ENCODE measurements around the gene PACSIN2.
"Not testable (repeated sequence)": the region's sequence is repeated elsewhere in the genome, so short reads cannot be mapped to it uniquely, and the experiment has no call there.

Gene PACSIN2, protein sequence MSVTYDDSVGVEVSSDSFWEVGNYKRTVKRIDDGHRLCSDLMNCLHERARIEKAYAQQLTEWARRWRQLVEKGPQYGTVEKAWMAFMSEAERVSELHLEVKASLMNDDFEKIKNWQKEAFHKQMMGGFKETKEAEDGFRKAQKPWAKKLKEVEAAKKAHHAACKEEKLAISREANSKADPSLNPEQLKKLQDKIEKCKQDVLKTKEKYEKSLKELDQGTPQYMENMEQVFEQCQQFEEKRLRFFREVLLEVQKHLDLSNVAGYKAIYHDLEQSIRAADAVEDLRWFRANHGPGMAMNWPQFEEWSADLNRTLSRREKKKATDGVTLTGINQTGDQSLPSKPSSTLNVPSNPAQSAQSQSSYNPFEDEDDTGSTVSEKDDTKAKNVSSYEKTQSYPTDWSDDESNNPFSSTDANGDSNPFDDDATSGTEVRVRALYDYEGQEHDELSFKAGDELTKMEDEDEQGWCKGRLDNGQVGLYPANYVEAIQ

DNA sequence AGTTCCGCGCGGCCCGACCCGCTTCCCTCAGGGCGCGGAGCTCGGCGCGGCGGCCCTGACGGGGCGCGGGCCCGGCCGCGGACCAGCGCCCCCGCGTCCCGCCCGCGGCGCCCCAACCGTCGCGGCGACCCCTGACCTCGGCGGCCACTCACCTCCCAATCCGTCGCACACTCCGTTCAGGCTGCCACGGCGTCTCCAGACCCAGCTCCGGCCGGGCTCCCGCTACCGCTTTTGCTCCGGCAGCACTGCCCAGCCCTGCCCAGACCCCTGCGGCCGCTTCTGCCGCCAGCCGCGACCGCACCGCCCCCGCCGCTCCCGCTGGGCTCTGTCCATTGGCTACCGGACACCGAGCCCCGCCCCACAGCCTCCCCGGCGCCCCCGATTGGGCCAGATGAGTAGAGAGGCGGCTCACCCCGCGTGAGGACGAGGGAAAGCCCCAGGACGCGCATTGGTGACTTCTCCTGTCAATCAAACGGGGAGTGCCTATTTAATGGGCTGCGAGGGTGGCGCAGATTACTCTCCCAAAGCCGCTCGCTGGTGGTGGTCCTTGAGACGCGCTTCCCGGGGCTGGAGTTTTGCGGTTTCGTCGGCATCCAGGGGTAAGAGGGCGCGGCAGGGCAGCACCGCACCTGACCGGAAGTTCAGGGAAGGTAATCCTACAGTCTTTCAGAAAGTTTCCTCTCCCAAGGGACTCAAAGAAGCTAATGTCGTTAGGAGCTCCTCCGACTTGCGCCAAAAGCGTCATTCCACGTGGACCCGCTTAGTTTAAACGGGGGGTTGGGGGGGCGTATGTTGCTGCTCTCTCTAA is at the start of gene PACSIN2:
Gene PACSIN2, minus strand, starts transcription at position 281 of the 808 bp plus-strand sequence. CDS start 103,069 bp downstream, outside the sequence.
- peak; percentile 98 for DNase-seq (ENCODE audit: low read depth)

GRCh38 chr22:43060183-43060582 is 45.2 kb upstream of the PACSIN2 start:
- no peak for DNase-seq (ENCODE audit: low read depth)

GRCh38 chr22:43057641-43058040 is 42.7 kb upstream of the PACSIN2 start:
- DNase-seq (ENCODE audit: low read depth) = no peak

GRCh38 chr22:43053176-43053575 is 38.2 kb upstream of the PACSIN2 start:
- DNase-seq (ENCODE audit: low read depth) = no peak

- no peak for DNase-seq (ENCODE audit: low read depth)
These were observed 36.0 kb upstream of the PACSIN2 start for GRCh38 chr22:43050995-43051394.

DNA sequence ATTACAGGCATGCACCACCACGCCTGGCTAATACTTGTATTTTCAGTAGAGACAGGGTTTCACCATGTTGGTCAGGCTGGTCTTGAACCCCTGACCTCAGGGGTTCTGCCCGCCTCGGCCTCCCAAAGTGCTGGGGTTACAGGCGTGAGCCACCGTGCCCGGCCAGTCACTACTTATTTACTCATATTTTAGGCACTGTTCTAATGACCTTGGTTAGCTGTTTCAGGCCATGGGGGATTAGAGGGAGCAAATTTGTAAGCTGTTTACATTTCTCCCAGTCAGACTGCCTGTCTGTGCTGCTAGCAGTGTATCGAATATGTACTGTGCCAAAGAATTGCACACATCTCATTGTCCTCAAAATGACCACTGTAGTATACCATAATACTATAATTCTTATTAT is 32.7 kb upstream of the PACSIN2 start:
- DNase-seq (ENCODE audit: low read depth) = no peak

GRCh38 chr22:43044290-43044712 is 29.4 kb upstream of the PACSIN2 start:
- no peak for DNase-seq (ENCODE audit: low read depth)

DNA sequence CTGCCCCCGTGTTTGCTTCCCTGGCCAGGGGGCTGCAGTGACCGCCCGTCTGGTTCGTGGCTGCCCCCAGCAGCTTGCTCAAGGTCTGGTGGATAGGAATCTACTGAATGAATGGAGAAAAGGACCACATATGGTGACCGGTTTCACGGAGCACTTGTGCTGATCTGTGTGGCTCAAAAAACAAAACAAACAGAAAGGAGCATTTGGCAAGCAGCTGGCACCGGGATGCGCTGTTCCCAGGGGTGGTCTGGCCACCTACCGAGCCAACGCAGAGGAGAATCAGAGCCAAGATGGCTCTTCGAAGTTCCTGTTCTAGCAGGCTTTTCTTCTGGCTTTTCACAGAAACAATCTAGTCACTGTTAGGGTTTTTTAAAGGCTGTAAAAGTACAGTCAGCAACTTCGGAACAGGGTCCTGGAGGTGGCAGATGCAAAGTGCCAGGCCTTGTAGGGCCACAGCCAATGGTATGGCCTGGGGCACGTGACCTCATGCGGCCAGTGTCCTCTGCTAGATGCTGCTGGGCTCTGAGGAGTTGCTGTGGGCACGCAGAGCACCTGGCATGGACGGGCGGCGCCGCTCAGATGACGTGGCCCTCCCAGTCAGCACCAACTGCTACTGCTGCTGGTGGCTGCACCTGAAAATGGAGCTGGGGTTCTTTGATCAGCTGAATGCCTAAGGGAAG is 27.3 kb upstream of the PACSIN2 start:
- DNase-seq (ENCODE audit: low read depth) = no peak

GRCh38 chr22:43039800-43040199 is 24.9 kb upstream of the PACSIN2 start:
- DNase-seq (ENCODE audit: low read depth) = no peak

- no peak for DNase-seq (ENCODE audit: low read depth)
These were observed 23.4 kb upstream of the PACSIN2 start for GRCh38 chr22:43038325-43038724.

GRCh38 chr22:43036282-43036829 is 21.4 kb upstream of the PACSIN2 start:
- DNase-seq (ENCODE audit: low read depth) = no peak

GRCh38 chr22:43035250-43035649 is 20.3 kb upstream of the PACSIN2 start:
- DNase-seq (ENCODE audit: low read depth) = no peak

- no peak for DNase-seq (ENCODE audit: low read depth)
These were observed 16.7 kb upstream of the PACSIN2 start for GRCh38 chr22:43031617-43032016.

DNA sequence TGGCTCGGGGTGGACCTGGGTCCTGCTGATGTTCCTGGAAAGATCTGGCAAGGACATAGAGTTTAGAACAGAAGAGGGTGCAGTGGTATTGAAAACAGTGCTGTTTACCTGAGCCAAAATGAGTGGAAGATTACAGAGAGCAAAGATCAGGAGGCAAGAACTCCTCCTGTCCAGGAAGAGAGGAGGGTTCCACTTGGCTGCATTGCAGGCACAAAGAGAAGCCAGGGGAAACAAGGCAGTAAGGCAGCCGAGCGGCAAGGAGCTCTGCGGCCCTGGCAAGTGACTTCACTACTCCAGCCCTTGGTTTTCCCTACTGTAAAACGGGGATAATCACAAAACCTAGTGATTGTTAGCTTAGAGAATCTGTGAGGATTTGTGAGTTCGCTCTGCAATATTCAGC is 3.7 kb upstream of the PACSIN2 start:
- DNase-seq (ENCODE audit: low read depth) = no peak

DNA sequence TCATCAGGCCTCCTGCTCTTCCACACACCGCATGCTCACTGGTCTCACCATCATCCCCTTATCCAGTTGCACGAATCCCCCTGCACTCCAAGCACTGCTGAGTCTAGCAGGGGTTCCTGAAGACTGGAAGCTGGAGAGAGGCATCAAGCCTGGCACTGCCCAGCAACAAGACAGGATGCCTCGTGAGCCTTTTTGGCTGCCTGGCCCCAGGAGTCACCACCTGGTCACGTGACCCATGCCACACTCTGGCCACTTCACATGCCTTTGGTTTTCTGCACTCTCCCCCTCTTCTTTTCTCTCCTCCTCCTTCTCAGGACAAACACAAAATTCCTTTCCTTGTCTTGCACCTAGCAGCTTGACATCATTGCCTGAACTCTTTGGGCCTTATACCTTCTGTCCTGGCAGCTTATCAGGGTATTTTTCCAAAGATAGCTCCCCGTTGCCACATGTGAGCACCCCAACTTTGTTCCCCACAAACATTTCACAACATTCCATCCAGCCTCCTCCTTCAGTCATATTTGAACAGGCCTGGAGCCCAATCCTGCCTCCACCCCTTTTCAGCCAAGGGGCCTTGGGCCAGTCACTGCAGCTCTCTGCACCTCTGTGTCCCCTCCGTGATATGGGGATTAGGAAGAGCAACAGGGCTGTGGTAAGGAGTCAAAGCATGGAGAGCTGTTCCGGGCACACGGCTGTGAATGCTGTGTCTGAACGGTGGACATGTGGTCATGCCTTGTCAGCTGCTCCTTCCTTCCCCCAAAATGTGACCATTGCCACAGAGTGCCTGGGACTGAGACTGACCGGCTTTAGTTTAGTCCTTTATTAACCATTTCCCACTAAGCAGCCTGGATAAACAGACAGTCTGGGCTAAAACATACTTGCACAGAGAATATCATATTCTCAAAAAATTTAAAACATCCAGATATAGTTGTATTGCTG is 2.8 kb upstream of the PACSIN2 start:
- DNase-seq (ENCODE audit: low read depth) = no peak

DNA sequence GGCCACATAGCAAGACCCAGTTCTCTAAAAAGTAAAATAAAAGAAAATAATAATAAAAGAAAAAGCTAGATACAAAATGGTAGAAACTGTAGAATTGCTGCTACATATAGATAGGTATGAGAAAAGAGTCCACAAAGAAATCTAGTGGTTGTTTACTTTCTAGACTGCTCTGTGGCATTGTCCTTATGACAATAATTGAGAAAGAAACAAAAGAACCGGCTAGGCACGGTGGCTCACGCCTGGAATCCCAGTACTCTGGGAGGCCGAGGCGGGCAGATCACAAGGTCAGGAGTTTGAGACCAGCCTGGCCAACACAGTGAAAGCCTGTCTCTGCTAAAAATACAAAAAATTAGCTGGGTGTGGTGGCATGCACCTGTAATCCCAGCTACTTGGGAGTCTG is 1.2 kb upstream of the PACSIN2 start:
- not testable (repeated sequence) for DNase-seq (ENCODE audit: low read depth)

DNA sequence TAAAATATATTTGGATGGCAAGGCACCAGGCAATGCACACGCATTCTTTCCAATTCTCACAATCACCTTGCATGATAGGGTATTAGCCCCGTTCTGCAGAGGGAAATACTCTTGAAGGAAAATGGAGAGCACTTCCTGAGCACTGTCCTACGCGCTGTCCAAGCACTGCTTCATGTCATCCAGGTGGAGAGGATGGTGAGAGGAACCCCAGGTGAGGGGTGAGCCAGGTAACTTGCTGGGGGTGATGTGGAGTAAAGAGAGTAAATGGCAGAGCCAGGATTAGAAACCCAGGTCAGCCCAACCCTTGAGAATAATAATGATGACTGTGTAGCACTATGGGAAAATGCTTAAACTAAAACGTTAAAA is 711 bp upstream of the PACSIN2 start:
- DNase-seq (ENCODE audit: low read depth) = no peak

GRCh38 chr22:43014316-43014868 is 557 bp downstream of the PACSIN2 start:
- peak; percentile 15 for DNase-seq (ENCODE audit: low read depth)

- no peak for DNase-seq (ENCODE audit: low read depth)
These were observed 1.3 kb downstream of the PACSIN2 start for GRCh38 chr22:43013355-43014315.

- no peak for DNase-seq (ENCODE audit: low read depth)
These were observed 2.6 kb downstream of the PACSIN2 start for GRCh38 chr22:43012390-43012789.

Data from activated T-helper 9 cell treated with anti-CD3 and anti-CD28 coated beads, Interleukin-2, amount 50 U/mL, for 16 hours (primary cell).